Dedifferentiated amniotic fluid mesenchymal stem cell (primary cell): ENCODE data around the gene OTOA.
A peak's percentile ranks its signal among the peaks of the same experiment; 100 is the strongest.
"Not testable (repeated sequence)": the region's sequence is repeated elsewhere in the genome, so short reads cannot be mapped to it uniquely, and the experiment has no call there.

Experiments
- DNase-seq: peaks from one replicate; pipeline ENCODE4 v3.0.0-alpha.2; 2016; ENCODE audit errors: extremely low spot score

OTOA gene

GRCh38 chr16:21674456-21674855 is 10.7 kb downstream of the OTOA start:
- not testable (repeated sequence) for DNase-seq

- DNase-seq: not testable (repeated sequence)
These were observed 16.9 kb downstream of the OTOA start for GRCh38 chr16:21680714-21681113.

GRCh38 chr16:21683184-21683583 is 19.4 kb downstream of the OTOA start:
- DNase-seq: no peak

GRCh38 chr16:21684199-21684598 is 20.4 kb downstream of the OTOA start:
- DNase-seq: no peak

GRCh38 chr16:21685034-21685455 is 21.3 kb downstream of the OTOA start:
- DNase-seq: no peak

- no peak for DNase-seq
These were observed 25.3 kb downstream of the OTOA start for GRCh38 chr16:21689107-21689506.

- not testable (repeated sequence) for DNase-seq
These were observed 27.2 kb downstream of the OTOA start for GRCh38 chr16:21690967-21691366.

GRCh38 chr16:21694609-21695008 is 30.8 kb downstream of the OTOA start:
- no peak for DNase-seq

GRCh38 chr16:21697032-21697431 is 33.3 kb downstream of the OTOA start:
- DNase-seq: no peak

GRCh38 chr16:21698169-21699032 is 34.6 kb downstream of the OTOA start:
- DNase-seq: no peak

- DNase-seq: no peak
These were observed 37.5 kb downstream of the OTOA start for GRCh38 chr16:21701271-21701670.

- DNase-seq: no peak
These were observed 38.5 kb downstream of the OTOA start for GRCh38 chr16:21702276-21702675.

- no peak for DNase-seq
These were observed 39.4 kb downstream of the OTOA start for GRCh38 chr16:21703156-21703555.

GRCh38 chr16:21703589-21704174 is 39.9 kb downstream of the OTOA start:
- no peak for DNase-seq

GRCh38 chr16:21704266-21704665 is 40.5 kb downstream of the OTOA start:
- no peak for DNase-seq

- no peak for DNase-seq
These were observed 41.0 kb downstream of the OTOA start for GRCh38 chr16:21704733-21705132.

- peak; percentile 68 for DNase-seq
These were observed 44.9 kb downstream of the OTOA start for GRCh38 chr16:21708533-21709115.

- DNase-seq: no peak
These were observed 47.2 kb downstream of the OTOA start for GRCh38 chr16:21710938-21711337.

- DNase-seq: no peak
These were observed 50.0 kb downstream of the OTOA start for GRCh38 chr16:21713549-21714368.

GRCh38 chr16:21714369-21714618 is 50.5 kb downstream of the OTOA start:
- not testable (repeated sequence) for DNase-seq

GRCh38 chr16:21717608-21718007 is 53.8 kb downstream of the OTOA start:
- no peak for DNase-seq

GRCh38 chr16:21719283-21719682 is 55.5 kb downstream of the OTOA start:
- no peak for DNase-seq
